MM.1S (cell line): ENCODE results near the gene MYO5C.

Experiments used
- DNase-seq: peaks from one replicate; pipeline ENCODE4 v3.0.0-alpha.2; 2015
- H2AFZ ChIP-seq: fragments of 300-600 bp; sonication (generic); 2 replicates; pipeline ENCODE4 v1.6.0; 2016; ENCODE audit warnings: antibody characterized with exemption, low read length
- H3F3A ChIP-seq: fragments of 300-600 bp; sonication (generic); 2 replicates; pipeline ENCODE4 v1.6.1; 2016; ENCODE audit warnings: mild to moderate bottlenecking, antibody characterized with exemption, low read length, moderate library complexity, mixed read lengths; ENCODE audit not compliant: insufficient read depth
- H3K27ac ChIP-seq: fragments of 300-600 bp; sonication (generic); 2 replicates; pipeline ENCODE4 v1.5.1; 2016; ENCODE audit warnings: mild to moderate bottlenecking, low read length
- H3K27me3 ChIP-seq: fragments of 300-600 bp; sonication (generic); replicated peaks from 2 replicates; pipeline ENCODE4 v1.6.0; 2016; ENCODE audit warnings: low read length; ENCODE audit not compliant: insufficient read depth
- H3K36me3 ChIP-seq: fragments of 300-600 bp; sonication (generic); replicated peaks from 2 replicates; pipeline ENCODE4 v1.6.1; 2016; ENCODE audit warnings: mild to moderate bottlenecking, low read length, mixed read lengths; ENCODE audit not compliant: insufficient read depth
- H3K4me1 ChIP-seq: fragments of 300-600 bp; sonication (generic); 2 replicates; pipeline ENCODE4 v1.6.1; 2016; ENCODE audit warnings: low read length, mixed read lengths
- H3K4me2 ChIP-seq: fragments of 300-600 bp; sonication (generic); 2 replicates; pipeline ENCODE4 v1.6.0; 2016; ENCODE audit warnings: low read depth, low read length
- H3K4me3 ChIP-seq: fragments of 300-600 bp; sonication (generic); 2 replicates; pipeline ENCODE4 v1.5.1; 2016; ENCODE audit warnings: low read length, mixed read lengths
- H3K79me2 ChIP-seq: fragments of 300-600 bp; sonication (generic); 2 replicates; pipeline ENCODE4 v1.6.1; 2016; ENCODE audit warnings: mixed run types, low read length, mixed read lengths
- H3K9ac ChIP-seq: fragments of 300-600 bp; sonication (generic); 2 replicates; pipeline ENCODE4 v1.6.1; 2016; ENCODE audit warnings: low read length, mixed read lengths
- H3K9me2 ChIP-seq: fragments of 300-600 bp; sonication (generic); replicated peaks from 2 replicates; pipeline ENCODE4 v1.6.1; 2016; ENCODE audit warnings: mild to moderate bottlenecking, low read length, mixed read lengths; ENCODE audit not compliant: insufficient read depth
- H3K9me3 ChIP-seq: fragments of 300-600 bp; sonication (generic); replicated peaks from 2 replicates; pipeline ENCODE4 v1.6.1; 2016; ENCODE audit warnings: mild to moderate bottlenecking, low read length, mixed read lengths; ENCODE audit not compliant: insufficient read depth
- H4K20me1 ChIP-seq: fragments of 300-600 bp; sonication (generic); 2 replicates; pipeline ENCODE4 v1.6.1; 2016; ENCODE audit warnings: mild to moderate bottlenecking, low read length, moderate library complexity, mixed read lengths; ENCODE audit not compliant: insufficient read depth
- CTCF ChIP-seq: fragments of 300-600 bp; sonication (generic); IDR thresholded peaks from 2 replicates; pipeline ENCODE4 v1.5.1; 2016; ENCODE audit warnings: antibody characterized with exemption, low read length, mixed read lengths
- EZH2 ChIP-seq: fragments of 300-600 bp; sonication (generic); optimal IDR thresholded peaks from 2 replicates; pipeline ENCODE3; 2017; ENCODE audit warnings: low read depth, mild to moderate bottlenecking, antibody characterized with exemption, low read length, mixed read lengths
- EZH2phosphoT487 ChIP-seq: fragments of 300-600 bp; sonication (generic); IDR thresholded peaks from 2 replicates; pipeline ENCODE4 v1.6.1; 2018; ENCODE audit warnings: antibody characterized with exemption, low read length

MYO5C gene

GRCh38 chr15:52148403-52148802 lies 147.2 kb downstream of the MYO5C start:
- Histone ChIP-seq H3K4me2 (no peak overlapping the region), H3K4me3 (no peak overlapping the region), H4K20me1 (no peaks in the 10 kb centered on the region), H3K27ac (no peak overlapping the region), H3K9me3 (no peaks in the 10 kb centered on the region), H3K9me2 (no peaks in the 10 kb centered on the region), H3K4me1 (no peaks in the 10 kb centered on the region), H3F3A (no peaks in the 10 kb centered on the region), H3K79me2 (no peaks in the 10 kb centered on the region), H3K9ac (no peak overlapping the region), H2AFZ (no peak overlapping the region), H3K36me3 (no peaks in the 10 kb centered on the region; the same call in 1 of the 2 replicates), H3K27me3 (no peaks in the 10 kb centered on the region)
- DNase-seq = no peak
- TF ChIP-seq EZH2 (no peak), EZH2phosphoT487 (no peak), CTCF (no peak)

GRCh38 chr15:52146776-52147175 lies 148.8 kb downstream of the MYO5C start:
- H3K9me2 ChIP-seq = no peaks in the 10 kb centered on the region
- H4K20me1 ChIP-seq = no peaks in the 10 kb centered on the region
- H3K27me3 ChIP-seq = no peaks in the 10 kb centered on the region
- no peaks in the 10 kb centered on the region for H3F3A ChIP-seq
- H3K4me2 ChIP-seq = no peak overlapping the region
- no peak overlapping the region for H3K27ac ChIP-seq
- H3K79me2 ChIP-seq = no peaks in the 10 kb centered on the region
- H3K9ac ChIP-seq = no peak overlapping the region
- TF ChIP-seq EZH2 (no peak), CTCF (no peak), EZH2phosphoT487 (no peak)
- no peak overlapping the region for H3K4me3 ChIP-seq
- DNase-seq = no peak
- no peak overlapping the region for H2AFZ ChIP-seq
- no peaks in the 10 kb centered on the region for H3K9me3 ChIP-seq
- no peaks in the 10 kb centered on the region; the same call in 1 of the 2 replicates for H3K36me3 ChIP-seq
- H3K4me1 ChIP-seq = no peaks in the 10 kb centered on the region

- Histone ChIP-seq H3K4me1 (no peaks in the 10 kb centered on the region), H3K27me3 (no peaks in the 10 kb centered on the region), H3F3A (no peaks in the 10 kb centered on the region), H3K9me3 (no peaks in the 10 kb centered on the region), H3K4me3 (no peak overlapping the region), H3K4me2 (no peak overlapping the region), H3K27ac (no peak overlapping the region), H2AFZ (no peak overlapping the region), H3K79me2 (no peaks in the 10 kb centered on the region), H4K20me1 (no peaks in the 10 kb centered on the region), H3K9me2 (no peaks in the 10 kb centered on the region), H3K36me3 (no peaks in the 10 kb centered on the region; the same call in 1 of the 2 replicates), H3K9ac (no peak overlapping the region)
- no peak for TF ChIP-seq EZH2phosphoT487
- no peak for TF ChIP-seq EZH2
- no peak for TF ChIP-seq CTCF
- DNase-seq = no peak
Measured at GRCh38 chr15:52146261-52146660, 149.3 kb downstream of the MYO5C start.
